Measurements from ENCODE around the gene MARF1.
"Not testable (repeated sequence)": the region's sequence is repeated elsewhere in the genome, so short reads cannot be mapped to it uniquely, and the experiment has no call there.

MARF1 gene

DNA sequence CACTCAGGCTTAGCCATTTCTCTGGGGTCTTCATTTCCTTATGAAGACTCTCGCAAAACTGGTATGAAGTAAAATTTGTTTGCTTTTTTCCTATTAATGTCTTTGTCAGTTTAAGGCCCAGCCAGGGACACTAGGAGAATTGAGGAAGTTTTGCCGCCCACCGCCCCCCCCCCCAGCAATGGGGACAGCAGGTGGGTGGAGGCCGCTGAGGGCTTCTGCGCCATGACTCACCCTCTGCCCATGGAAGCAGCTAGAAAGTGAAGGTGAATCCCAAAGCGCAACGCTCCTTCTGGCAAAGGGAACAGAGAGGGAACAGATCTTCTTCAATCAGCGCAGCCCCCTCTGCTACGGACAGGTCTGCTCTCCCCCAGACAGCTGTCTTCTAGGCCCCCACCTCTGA lies 49.7 kb downstream of the MARF1 start:
- DNase-seq (ENCODE audit: insufficient read length) = no peak
- TF ChIP-seq TAF1 (IDR thresholded peaks at IDR 0.05; ENCODE audit: borderline replicate concordance, low read depth, low read length) = no peak
- no peak for TF ChIP-seq POLR2AphosphoS5 (IDR thresholded peaks at IDR 0.05; ENCODE audit: low read depth, low read length)
- no peak for TF ChIP-seq POLR2A (IDR thresholded peaks at IDR 0.05; ENCODE audit: low read depth, low read length)
- no peak for FAIRE-seq

- DNase-seq (ENCODE audit: insufficient read length) = no peak
- TF ChIP-seq POLR2A (IDR thresholded peaks at IDR 0.05; ENCODE audit: low read depth, low read length) = no peak
- TF ChIP-seq TAF1 (IDR thresholded peaks at IDR 0.05; ENCODE audit: borderline replicate concordance, low read depth, low read length) = no peak
- TF ChIP-seq POLR2AphosphoS5 (IDR thresholded peaks at IDR 0.05; ENCODE audit: low read depth, low read length) = no peak
- no peak for FAIRE-seq
Measured at GRCh38 chr16:15592324-15592723, 50.6 kb downstream of the MARF1 start.

GRCh38 chr16:15587152-15587825 lies 55.7 kb downstream of the MARF1 start:
- DNase-seq (ENCODE audit: insufficient read length) (no peak), FAIRE-seq (no peak)
- TF ChIP-seq TAF1 (IDR thresholded peaks at IDR 0.05; ENCODE audit: borderline replicate concordance, low read depth, low read length) = no peak
- TF ChIP-seq POLR2A (IDR thresholded peaks at IDR 0.05; ENCODE audit: low read depth, low read length) = no peak
- no peak for TF ChIP-seq POLR2AphosphoS5 (IDR thresholded peaks at IDR 0.05; ENCODE audit: low read depth, low read length)

GRCh38 chr16:15586716-15587115 lies 56.2 kb downstream of the MARF1 start:
- FAIRE-seq (no peak), DNase-seq (ENCODE audit: insufficient read length) (no peak)
- no peak for TF ChIP-seq POLR2A (IDR thresholded peaks at IDR 0.05; ENCODE audit: low read depth, low read length)
- TF ChIP-seq POLR2AphosphoS5 (IDR thresholded peaks at IDR 0.05; ENCODE audit: low read depth, low read length) = no peak
- TF ChIP-seq TAF1 (IDR thresholded peaks at IDR 0.05; ENCODE audit: borderline replicate concordance, low read depth, low read length) = no peak

- TF ChIP-seq TAF1 (IDR thresholded peaks at IDR 0.05; ENCODE audit: borderline replicate concordance, low read depth, low read length) (no peak), POLR2AphosphoS5 (IDR thresholded peaks at IDR 0.05; ENCODE audit: low read depth, low read length) (no peak), POLR2A (IDR thresholded peaks at IDR 0.05; ENCODE audit: low read depth, low read length) (no peak)
- DNase-seq (ENCODE audit: insufficient read length) (no peak), FAIRE-seq (no peak)
Measured at GRCh38 chr16:15585956-15586355, 57.0 kb downstream of the MARF1 start.

DNA sequence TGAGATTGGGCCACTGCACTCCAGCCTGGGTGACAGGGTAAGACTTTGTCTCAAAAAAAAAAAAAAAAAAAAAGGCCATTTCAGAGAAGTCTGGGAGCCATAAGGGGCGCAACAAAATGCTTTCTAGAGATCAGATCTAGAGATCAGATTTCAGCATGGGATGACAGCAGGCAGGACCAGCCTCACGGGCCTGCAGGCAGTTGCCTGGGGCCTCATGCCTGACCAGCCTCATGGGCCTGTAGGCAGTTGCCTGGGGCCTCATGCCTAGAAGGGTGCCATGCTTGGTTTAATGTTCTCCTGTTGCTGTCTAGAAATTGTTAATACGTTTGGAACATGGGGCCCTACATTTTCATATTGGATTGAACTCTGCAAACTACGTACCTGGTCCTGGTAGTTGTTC lies 59.4 kb downstream of the MARF1 start:
- TF ChIP-seq TAF1 (IDR thresholded peaks at IDR 0.05; ENCODE audit: borderline replicate concordance, low read depth, low read length) (no peak), POLR2AphosphoS5 (IDR thresholded peaks at IDR 0.05; ENCODE audit: low read depth, low read length) (no peak), POLR2A (IDR thresholded peaks at IDR 0.05; ENCODE audit: low read depth, low read length) (no peak)
- DNase-seq (ENCODE audit: insufficient read length) (no peak), FAIRE-seq (no peak)

- FAIRE-seq (no peak), DNase-seq (ENCODE audit: insufficient read length) (no peak)
- TF ChIP-seq TAF1 (IDR thresholded peaks at IDR 0.05; ENCODE audit: borderline replicate concordance, low read depth, low read length) = no peak
- no peak for TF ChIP-seq POLR2AphosphoS5 (IDR thresholded peaks at IDR 0.05; ENCODE audit: low read depth, low read length)
- no peak for TF ChIP-seq POLR2A (IDR thresholded peaks at IDR 0.05; ENCODE audit: low read depth, low read length)
Measured at GRCh38 chr16:15581127-15581815, 61.7 kb downstream of the MARF1 start.

DNA sequence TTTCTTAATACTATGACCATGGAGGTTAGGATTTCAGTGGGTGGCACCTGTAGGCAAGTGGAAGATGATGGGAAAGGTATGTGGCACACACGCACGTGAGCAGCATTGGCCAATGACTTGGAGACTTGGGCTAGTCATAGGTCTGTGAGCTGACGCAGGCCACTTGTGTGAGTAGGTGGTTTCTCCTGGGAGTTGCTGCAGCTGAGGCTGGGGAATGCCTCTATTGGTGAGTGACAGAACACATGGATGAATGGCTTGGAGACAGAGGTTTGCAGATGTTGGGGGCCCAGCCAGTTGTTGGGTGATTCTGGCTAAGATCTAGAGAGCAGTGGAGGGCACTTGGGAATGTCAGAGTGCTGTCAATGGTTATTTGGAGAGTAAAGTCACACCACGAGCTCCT lies 64.1 kb downstream of the MARF1 start:
- FAIRE-seq = no peak
- TF ChIP-seq POLR2A (IDR thresholded peaks at IDR 0.05; ENCODE audit: low read depth, low read length) (no peak), POLR2AphosphoS5 (IDR thresholded peaks at IDR 0.05; ENCODE audit: low read depth, low read length) (no peak)
- DNase-seq (ENCODE audit: insufficient read length) = no peak

GRCh38 chr16:15576960-15577958 lies 65.7 kb downstream of the MARF1 start:
- TF ChIP-seq POLR2AphosphoS5 (IDR thresholded peaks at IDR 0.05; ENCODE audit: low read depth, low read length) (no peak), TAF1 (IDR thresholded peaks at IDR 0.05; ENCODE audit: borderline replicate concordance, low read depth, low read length) (no peak), POLR2A (IDR thresholded peaks at IDR 0.05; ENCODE audit: low read depth, low read length) (no peak)
- DNase-seq (ENCODE audit: insufficient read length) (no peak), FAIRE-seq (no peak)

DNA sequence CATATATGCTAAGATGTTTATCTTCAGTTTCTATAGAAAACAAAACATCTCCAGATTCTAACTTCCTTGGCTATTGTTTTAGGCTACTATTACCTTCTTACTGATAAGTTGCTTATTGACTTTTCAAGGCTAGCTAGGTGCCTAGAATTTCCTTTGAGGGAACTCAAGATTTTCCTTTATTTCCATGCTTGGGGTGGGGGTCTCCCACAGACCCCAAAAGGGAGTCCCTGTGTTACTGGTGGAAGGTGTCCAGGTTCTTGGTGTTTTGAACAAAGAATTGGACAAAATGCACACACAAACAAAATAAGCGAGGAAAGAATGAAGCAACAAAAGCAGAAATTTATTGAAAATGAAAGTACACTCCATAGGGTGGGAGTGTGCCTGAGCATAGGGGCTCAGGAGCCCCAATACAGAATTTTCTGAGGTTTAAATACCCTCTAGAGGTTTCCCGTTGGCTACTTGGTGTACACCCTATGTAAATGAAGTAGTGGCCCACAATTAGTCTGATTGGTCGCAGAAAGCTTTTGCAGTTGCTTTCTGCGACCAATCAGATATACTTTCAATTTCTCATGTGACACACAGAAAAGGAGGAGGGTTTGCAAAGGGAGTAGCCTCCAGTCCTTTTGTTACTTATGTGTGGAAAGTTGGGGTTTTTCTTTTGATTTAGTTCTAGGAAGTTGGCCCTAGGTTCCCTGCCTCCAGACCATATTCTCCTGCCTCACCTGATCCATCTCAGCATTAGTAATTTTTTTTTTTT lies 67.5 kb downstream of the MARF1 start:
- TF ChIP-seq POLR2A (IDR thresholded peaks at IDR 0.05; ENCODE audit: low read depth, low read length) = no peak
- no peak for TF ChIP-seq TAF1 (IDR thresholded peaks at IDR 0.05; ENCODE audit: borderline replicate concordance, low read depth, low read length)
- no peak for FAIRE-seq
- no peak for DNase-seq (ENCODE audit: insufficient read length)

DNA sequence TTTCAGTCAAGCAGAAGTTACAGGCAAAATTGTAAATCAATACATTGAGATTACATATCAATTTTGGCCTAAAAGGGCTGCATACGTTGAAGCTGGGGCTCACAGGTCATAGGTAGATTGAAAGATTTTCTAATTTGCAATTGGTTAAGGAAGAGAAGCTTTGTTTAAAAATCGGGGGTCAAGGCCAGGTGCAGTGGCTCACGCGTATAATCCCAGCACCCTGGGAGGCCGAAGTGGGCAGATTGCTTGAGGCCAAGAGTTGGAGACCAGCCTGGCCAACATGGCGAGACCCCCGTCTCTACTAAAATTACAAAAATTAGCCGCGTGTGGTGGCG lies 68.4 kb downstream of the MARF1 start:
- TF ChIP-seq TAF1 (IDR thresholded peaks at IDR 0.05; ENCODE audit: borderline replicate concordance, low read depth, low read length) (no peak), POLR2AphosphoS5 (IDR thresholded peaks at IDR 0.05; ENCODE audit: low read depth, low read length) (no peak)
- FAIRE-seq (no peak), DNase-seq (ENCODE audit: insufficient read length) (no peak)

- not testable (repeated sequence) for DNase-seq (ENCODE audit: insufficient read length); FAIRE-seq
Measured at GRCh38 chr16:15573896-15574613, 68.9 kb downstream of the MARF1 start.

Measured in GM12892 (cell line).